ENCODE measurements around the gene WNT5B.

The WNT5B gene

DNA sequence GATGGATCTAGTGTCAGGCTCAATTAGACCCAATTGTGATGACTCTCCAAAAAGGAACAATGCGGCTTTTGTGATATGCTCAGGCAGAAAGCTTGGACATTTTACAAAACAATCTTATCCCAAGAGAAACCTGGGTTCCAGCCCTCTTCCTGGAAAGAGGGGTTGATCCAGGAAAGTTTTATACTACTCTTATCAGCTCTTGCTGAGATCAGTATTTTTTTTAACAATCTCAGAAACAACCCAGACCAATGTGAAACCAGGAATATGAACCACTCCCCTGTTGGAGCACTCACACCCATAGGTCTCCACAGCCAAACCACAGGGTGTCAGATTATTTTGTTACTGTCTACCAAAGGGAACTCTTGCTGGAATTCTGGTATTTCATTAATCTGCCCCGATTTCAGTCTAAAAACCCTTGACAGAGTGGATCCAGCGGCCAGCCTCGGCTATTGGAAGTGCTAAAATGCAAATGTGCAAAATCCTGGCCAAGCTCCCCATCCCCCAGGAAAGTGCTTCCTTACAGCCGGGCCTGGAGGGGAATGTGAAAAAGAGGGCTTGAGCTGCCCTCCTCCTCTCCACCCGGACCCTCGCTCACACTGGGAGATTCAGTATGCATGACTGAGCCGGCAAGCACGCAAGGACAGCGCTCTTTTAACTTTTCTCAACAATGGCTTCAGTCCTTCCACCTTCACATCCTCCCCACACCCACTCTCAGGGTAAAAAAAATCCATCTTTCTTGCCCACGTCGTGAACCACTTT lies 38.6 kb upstream of the WNT5B start:
- no peaks in the 10 kb centered on the region for H3F3A ChIP-seq (ENCODE audit: low read depth)
- peaks cover 60% of the 10 kb centered on the region for H3K79me2 ChIP-seq (ENCODE audit: insufficient read depth, low read length)
- no peaks in the 10 kb centered on the region for H3K9me2 ChIP-seq (replicated peaks; ENCODE audit: low read depth, low read length)
- peak overlapping the region; percentile 68 for H3K9ac ChIP-seq (ENCODE audit: low read depth, low read length, poor library complexity, severe bottlenecking)
- peaks cover 66% of the 10 kb centered on the region for H4K20me1 ChIP-seq (ENCODE audit: insufficient read depth, low read length, poor library complexity, severe bottlenecking)
- H3K36me3 ChIP-seq (ENCODE audit: insufficient read depth, low read length): peaks cover 5% of the 10 kb centered on the region; the same call in 1 of the 2 replicates
- TF ChIP-seq EZH2phosphoT487 (IDR thresholded peaks at IDR 0.05; ENCODE audit: borderline replicate concordance): no peak
- TF ChIP-seq, protein P1, sequence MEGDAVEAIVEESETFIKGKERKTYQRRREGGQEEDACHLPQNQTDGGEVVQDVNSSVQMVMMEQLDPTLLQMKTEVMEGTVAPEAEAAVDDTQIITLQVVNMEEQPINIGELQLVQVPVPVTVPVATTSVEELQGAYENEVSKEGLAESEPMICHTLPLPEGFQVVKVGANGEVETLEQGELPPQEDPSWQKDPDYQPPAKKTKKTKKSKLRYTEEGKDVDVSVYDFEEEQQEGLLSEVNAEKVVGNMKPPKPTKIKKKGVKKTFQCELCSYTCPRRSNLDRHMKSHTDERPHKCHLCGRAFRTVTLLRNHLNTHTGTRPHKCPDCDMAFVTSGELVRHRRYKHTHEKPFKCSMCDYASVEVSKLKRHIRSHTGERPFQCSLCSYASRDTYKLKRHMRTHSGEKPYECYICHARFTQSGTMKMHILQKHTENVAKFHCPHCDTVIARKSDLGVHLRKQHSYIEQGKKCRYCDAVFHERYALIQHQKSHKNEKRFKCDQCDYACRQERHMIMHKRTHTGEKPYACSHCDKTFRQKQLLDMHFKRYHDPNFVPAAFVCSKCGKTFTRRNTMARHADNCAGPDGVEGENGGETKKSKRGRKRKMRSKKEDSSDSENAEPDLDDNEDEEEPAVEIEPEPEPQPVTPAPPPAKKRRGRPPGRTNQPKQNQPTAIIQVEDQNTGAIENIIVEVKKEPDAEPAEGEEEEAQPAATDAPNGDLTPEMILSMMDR (conservative IDR thresholded peaks at IDR 0.05; ENCODE audit: low read length): no peak
- no peaks in the 10 kb centered on the region for H3K9me3 ChIP-seq (ENCODE audit: insufficient read depth, low read depth, low read length)
- no peak overlapping the region for H2AFZ ChIP-seq (ENCODE audit: low read length)
- H3K4me1 ChIP-seq (ENCODE audit: insufficient read depth, low read length, poor library complexity, severe bottlenecking): peaks cover 59% of the 10 kb centered on the region
- H3K4me3 ChIP-seq (ENCODE audit: low read length, poor library complexity, severe bottlenecking): peak overlapping the region; percentile 82
- H3K4me2 ChIP-seq (ENCODE audit: low read depth, low read length, poor library complexity, severe bottlenecking): peak overlapping the region; percentile 99
- no peaks in the 10 kb centered on the region for H3K27me3 ChIP-seq (ENCODE audit: insufficient read depth, low read length, poor library complexity, severe bottlenecking)

DNA sequence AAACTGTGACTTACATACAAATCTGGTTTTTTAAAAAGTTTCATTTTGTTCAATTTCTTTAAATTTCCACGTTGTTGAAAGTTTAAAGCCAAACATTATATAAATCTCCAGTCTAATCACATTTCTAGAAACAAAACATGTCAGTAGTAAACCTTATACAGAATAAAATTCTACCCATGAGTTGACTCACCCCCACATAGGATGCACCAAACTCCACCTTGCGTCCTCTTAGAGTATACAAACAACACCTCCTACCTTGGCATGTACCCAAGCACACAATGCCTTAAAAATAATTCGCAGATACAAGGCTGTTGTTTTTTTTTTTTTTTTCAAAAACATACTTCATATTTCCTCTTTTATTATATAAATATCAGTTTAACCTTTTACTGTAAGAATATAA lies 38.0 kb upstream of the WNT5B start:
- Histone ChIP-seq H3K9ac (ENCODE audit: low read depth, low read length, poor library complexity, severe bottlenecking) (peak overlapping the region; percentile 68), H3K36me3 (ENCODE audit: insufficient read depth, low read length) (peaks cover 5% of the 10 kb centered on the region; the same call in 1 of the 2 replicates), H3K27me3 (ENCODE audit: insufficient read depth, low read length, poor library complexity, severe bottlenecking) (no peaks in the 10 kb centered on the region), H3K9me2 (replicated peaks; ENCODE audit: low read depth, low read length) (no peaks in the 10 kb centered on the region), H3K79me2 (ENCODE audit: insufficient read depth, low read length) (peaks cover 60% of the 10 kb centered on the region), H2AFZ (ENCODE audit: low read length) (no peak overlapping the region), H3K4me2 (ENCODE audit: low read depth, low read length, poor library complexity, severe bottlenecking) (peak overlapping the region; percentile 99), H3K4me3 (ENCODE audit: low read length, poor library complexity, severe bottlenecking) (peak overlapping the region; percentile 82), H3F3A (ENCODE audit: low read depth) (no peaks in the 10 kb centered on the region), H3K4me1 (ENCODE audit: insufficient read depth, low read length, poor library complexity, severe bottlenecking) (peaks cover 65% of the 10 kb centered on the region), H4K20me1 (ENCODE audit: insufficient read depth, low read length, poor library complexity, severe bottlenecking) (peaks cover 63% of the 10 kb centered on the region), H3K9me3 (ENCODE audit: insufficient read depth, low read depth, low read length) (no peaks in the 10 kb centered on the region)
- TF ChIP-seq EZH2phosphoT487 (IDR thresholded peaks at IDR 0.05; ENCODE audit: borderline replicate concordance): no peak
- TF ChIP-seq, protein P1 (conservative IDR thresholded peaks at IDR 0.05; ENCODE audit: low read length): peak; percentile 14; the same call in 1 of the 2 replicates

DNA sequence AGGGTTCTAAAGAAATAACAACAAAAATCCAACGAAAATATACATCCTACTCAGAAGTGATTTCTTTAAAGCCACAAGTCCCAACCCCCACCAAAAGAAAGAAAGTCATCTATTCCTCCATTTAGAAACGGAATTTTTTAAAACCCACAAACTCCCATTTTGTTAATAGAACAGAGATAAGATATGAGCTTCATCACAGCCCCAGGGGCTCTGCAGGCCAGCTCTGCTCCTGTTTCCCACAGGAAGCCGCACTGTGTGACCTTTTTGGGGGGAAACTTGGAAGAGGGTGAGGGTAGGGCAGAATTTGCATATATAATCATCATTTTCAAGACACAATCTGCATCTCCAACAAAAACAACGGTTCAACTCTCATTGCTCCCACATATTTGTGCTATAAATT lies 37.5 kb upstream of the WNT5B start:
- H3K4me3 ChIP-seq (ENCODE audit: low read length, poor library complexity, severe bottlenecking): peak overlapping the region; percentile 82
- peak overlapping the region; percentile 68 for H3K9ac ChIP-seq (ENCODE audit: low read depth, low read length, poor library complexity, severe bottlenecking)
- peaks cover 63% of the 10 kb centered on the region for H4K20me1 ChIP-seq (ENCODE audit: insufficient read depth, low read length, poor library complexity, severe bottlenecking)
- H3K36me3 ChIP-seq (ENCODE audit: insufficient read depth, low read length): peaks cover 1% of the 10 kb centered on the region; the same call in 1 of the 2 replicates
- H3K4me1 ChIP-seq (ENCODE audit: insufficient read depth, low read length, poor library complexity, severe bottlenecking): peaks cover 68% of the 10 kb centered on the region
- H3K9me3 ChIP-seq (ENCODE audit: insufficient read depth, low read depth, low read length): no peaks in the 10 kb centered on the region
- H3K4me2 ChIP-seq (ENCODE audit: low read depth, low read length, poor library complexity, severe bottlenecking): peak overlapping the region; percentile 99
- H2AFZ ChIP-seq (ENCODE audit: low read length): no peak overlapping the region
- peaks cover 60% of the 10 kb centered on the region for H3K79me2 ChIP-seq (ENCODE audit: insufficient read depth, low read length)
- no peaks in the 10 kb centered on the region for H3K27me3 ChIP-seq (ENCODE audit: insufficient read depth, low read length, poor library complexity, severe bottlenecking)
- TF ChIP-seq, protein P1 (conservative IDR thresholded peaks at IDR 0.05; ENCODE audit: low read length): no peak
- TF ChIP-seq EZH2phosphoT487 (IDR thresholded peaks at IDR 0.05; ENCODE audit: borderline replicate concordance): no peak
- no peaks in the 10 kb centered on the region for H3F3A ChIP-seq (ENCODE audit: low read depth)
- no peaks in the 10 kb centered on the region for H3K9me2 ChIP-seq (replicated peaks; ENCODE audit: low read depth, low read length)

Measured in Loucy (cell line).